Eye (tissue), 1 donor: ENCODE data around the gene SH3BP2.
"Not testable (repeated sequence)": the region's sequence is repeated elsewhere in the genome, so short reads cannot be mapped to it uniquely, and the experiment has no call there.

Experiments used
- DNase-seq: peaks from one replicate; pipeline ENCODE4 v3.0.0-alpha.2; 2015

SH3BP2 gene

DNA sequence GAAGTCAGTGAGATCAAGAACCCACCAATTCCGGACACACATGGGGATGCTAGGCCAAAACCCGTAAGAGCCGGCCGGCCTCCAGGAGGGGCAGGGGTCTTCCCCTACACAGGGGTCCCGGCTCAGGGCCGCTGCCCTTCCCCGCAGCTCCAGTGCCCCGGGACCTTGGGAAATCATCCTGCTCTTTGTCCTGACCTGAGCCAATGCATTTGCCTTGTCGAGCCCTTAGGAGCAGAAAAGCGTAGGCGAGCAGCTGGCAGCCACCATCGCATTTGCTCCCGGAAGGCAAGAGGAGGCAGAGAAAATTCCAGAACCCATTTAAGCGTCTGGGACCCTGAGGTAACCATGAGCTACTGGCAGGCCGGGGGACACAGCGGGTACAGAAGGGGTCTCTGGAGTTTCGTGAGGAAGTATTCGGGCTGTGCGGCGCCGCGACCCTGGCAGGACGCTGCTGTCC, 29.3 kb upstream of the SH3BP2 start:
- DNase-seq, result no peak

DNA sequence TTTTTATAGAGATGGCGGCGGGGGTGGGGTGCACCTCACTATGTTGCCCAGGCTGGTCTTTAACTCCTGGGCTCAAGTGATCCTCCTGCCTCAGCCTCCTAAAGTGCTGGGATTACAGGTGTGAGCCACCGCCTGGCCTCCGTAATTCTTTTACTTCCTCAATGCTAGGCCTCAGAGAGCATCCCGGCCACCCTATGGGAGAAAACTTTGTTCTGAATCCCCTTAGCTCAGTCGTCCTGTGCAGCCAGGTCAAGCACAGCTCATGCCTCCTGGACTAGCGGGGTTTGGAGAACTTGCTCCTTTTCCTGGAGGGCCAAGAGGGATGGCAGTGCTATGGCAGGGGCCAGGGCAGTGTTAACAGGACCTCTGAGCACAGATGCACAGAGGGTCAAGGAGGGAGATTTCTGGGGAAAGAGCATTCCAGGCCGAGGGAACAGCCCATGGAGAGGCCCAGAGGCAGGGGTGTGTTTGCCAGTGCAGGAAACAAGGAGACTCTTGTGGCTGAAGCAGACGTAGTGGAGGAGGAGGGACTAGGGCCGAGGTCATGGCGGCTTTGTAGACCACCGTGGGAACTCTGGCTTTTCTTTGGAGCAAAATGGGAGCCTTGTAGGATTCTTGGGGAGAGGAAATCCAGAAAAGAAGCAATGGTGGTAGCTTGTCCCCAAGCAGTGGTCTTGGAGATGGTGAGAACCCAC, 26.9 kb upstream of the SH3BP2 start:
- DNase-seq, result no peak

DNA sequence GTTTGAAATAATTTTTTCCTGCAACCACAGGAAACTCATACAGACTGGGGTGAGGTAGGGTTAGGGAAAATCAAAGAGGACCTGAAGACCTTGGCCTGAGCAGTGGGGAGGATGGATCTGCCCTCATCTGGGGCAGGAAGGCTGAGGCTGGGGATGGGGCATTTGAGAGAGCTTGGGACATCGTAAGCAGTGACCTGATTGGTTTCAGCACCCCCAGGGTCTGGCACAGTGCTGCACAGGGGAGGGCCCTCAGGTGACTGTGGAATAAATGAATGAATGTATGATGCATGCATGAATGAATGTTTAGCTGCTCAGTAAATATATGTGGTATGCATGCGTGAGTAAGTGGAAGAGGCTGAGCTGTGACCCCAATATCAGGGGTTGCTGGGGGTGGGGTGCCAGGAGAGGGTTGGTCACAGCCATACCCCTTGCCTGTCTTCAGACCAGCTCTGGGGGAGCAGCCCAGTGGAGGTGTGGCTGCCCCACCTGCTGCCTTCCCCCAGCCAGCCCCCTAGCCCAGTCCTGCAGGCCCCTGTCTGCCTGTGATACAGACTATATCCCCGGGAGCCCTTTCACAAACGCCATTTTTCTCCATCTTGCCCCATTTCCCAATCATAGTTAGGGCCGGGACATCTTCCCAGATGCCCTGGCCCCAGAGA, 25.7 kb upstream of the SH3BP2 start:
- DNase-seq, result no peak

DNA sequence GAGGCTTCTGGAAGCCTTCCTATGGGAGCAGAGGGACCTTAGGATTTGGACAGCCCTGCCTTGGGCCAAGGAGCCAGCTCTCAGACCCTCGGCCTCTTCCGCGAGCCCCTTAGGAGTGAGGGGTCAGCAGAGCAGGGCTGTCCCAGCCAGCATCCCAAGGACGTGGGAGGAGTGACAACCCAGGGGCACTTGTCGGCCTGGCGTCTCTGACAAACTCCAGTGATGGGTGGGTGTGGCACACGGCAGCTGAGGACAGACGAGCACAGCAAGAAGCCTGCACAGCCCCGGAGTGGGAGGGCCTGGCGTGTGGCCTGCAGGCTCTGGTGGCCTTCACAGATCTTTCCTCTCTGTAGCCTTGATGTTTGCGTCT, 25.2 kb upstream of the SH3BP2 start:
- DNase-seq, result no peak

DNA sequence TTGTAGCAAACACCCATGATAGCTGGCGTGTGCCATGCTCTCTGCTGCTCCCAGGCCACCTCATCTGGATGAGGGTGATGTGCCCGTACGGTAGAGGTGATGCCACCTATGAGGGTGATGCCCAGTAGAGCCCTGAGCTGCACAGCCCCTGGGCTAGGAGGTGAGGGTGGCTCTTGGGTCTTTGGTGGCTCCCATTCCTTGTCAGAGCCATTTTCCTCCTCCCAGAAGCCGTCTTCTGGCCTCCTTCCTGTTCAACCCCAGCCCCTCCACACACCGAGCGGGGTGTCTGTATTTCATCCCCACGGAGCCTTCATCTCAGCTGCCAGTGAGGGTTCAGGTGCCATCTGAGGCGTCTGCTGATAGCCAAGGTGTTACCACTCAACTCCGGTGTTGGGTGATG, 24.8 kb upstream of the SH3BP2 start:
- no peak for DNase-seq

DNA sequence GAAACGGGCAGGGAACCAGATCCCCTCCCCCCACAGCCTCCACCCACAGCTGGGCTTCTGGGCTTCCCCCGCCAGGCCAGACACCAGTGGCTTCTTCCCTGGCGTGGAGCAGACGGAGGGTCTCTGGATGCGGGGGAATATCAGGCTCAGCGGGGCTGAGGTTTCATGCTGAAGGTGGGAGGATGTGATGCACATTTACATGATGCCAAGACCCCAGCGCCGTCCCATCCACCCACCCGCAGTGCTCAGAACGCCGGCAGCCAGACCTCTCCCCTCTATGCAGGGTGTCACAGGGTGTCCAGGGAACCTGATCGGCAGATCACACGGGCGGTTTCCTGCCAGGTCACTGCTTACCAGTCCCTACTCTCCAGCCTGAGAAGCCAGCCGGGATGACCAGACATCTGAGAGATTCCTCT, 24.0 kb upstream of the SH3BP2 start:
- DNase-seq, result no peak

DNA sequence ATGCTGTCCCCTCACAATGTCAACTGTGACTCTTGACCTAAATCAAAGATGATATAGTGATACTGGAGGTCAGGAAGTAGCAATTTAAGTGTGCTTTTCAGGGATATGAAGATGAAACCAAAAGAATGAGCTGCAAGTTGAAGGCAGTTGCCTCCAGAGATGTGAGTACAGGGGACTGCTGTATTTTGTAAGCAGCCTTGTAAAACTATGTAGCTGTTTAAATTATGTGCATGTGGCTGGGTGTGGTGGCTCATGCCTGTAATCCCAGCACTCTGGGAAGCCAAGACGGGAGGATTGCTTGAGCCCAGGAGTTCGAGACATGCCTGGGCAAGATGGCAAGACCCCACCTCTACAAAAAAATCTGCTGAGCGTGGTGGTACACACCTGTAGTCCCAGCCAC, 21.6 kb upstream of the SH3BP2 start:
- no peak for DNase-seq

DNA sequence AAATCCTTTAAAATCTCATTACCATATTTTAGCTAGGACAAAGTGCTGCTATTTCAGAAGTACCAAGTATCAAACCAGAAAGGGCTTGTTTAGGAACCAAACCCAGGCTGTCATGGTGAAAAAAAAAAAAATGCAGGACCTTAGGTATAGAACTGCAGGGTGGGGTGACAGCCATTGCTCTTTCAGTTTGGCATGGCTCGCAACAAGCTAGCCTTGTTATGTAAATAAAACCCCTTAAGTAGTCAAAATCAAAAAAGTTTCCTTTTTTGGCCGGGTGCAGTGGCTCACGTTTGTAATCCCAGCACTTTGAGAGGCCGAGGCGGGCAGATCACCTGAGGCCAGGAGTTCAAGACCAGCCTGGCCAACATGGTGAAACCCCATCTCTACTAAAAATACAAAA, 12.2 kb upstream of the SH3BP2 start:
- DNase-seq, result not testable (repeated sequence)

DNA sequence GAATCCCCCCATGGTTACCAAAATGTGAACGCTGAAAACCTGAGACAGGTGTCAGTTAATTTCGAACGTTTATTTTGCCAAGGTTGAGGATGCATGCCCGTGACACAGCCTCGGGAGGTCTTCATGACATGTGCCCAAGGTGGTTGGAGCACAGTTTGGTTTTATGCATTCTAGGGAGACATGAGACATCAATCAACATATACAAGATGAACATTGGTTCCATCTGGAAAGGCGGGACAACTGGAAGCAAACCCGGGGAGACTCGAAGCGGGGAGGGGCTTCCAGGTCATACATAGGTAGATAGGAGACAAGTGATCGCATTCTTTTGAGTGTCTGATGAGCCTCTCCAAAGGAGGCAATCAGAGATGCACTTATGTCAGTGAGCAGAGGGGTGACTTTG, 11.0 kb upstream of the SH3BP2 start:
- DNase-seq, result no peak

DNA sequence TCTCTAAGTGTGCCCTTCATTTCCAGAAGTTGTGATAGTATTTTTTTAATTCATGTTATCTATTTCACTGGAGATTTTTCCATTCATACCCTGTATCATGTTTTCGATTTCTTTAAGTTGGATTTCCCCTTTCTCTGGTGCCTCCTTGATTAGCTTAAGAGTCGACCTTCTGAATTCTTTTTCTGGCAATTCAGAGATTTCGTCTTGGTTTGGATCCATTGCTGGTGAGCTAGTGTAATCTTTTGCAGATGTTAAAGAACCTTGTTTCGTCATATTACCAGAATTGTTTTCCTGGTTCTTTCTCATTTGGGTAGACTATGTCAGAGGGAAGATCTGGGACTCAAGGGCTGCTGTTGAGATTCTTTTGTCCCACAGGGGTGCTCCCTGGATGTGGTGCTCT, 9.1 kb upstream of the SH3BP2 start:
- no peak for DNase-seq

DNA sequence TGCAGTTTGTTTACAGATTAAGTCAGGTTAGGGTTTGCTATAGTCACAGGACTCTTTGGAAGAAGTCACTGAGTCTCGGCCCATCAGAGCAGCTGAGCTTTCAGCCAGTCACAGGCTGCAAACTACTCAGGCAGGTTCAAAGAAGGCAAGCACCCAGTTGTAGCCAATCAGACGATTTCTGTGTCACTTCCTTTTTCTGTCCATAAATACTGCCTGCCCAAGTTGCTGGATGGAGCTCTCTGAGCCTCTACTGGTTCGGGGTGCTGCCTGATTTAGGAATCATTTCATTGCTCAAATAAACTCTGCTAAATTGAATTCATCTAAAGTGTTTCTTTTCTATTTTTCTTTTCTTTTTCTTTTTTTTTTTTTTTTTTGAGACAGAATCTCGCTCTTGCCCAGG, 7.3 kb upstream of the SH3BP2 start:
- no peak for DNase-seq

DNA sequence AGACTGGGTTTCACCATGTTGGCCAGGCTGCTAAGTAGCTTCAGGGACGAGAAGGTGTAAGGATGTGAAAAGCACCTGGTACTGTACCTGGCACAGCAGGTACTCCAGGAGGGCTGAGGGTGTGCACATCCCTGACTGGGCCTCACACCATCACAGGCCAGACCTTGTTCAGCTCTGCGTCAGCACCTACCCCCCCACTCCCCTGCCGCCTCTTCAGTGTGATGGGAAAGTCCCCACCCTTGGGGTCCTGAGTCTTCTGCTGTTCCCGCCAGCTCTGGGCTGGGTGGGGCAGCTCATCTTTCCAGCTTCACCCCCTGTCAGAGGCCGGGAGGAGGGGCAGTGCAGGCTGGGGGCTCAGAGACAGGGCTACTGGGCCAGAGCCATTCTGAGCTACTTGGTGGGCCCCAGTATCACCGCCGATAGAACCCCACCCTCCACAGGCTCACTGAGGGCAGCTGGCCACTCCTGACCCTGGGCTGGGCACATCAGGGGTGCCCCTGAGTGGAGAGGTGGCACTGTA, 6.7 kb upstream of the SH3BP2 start:
- DNase-seq, result no peak

DNA sequence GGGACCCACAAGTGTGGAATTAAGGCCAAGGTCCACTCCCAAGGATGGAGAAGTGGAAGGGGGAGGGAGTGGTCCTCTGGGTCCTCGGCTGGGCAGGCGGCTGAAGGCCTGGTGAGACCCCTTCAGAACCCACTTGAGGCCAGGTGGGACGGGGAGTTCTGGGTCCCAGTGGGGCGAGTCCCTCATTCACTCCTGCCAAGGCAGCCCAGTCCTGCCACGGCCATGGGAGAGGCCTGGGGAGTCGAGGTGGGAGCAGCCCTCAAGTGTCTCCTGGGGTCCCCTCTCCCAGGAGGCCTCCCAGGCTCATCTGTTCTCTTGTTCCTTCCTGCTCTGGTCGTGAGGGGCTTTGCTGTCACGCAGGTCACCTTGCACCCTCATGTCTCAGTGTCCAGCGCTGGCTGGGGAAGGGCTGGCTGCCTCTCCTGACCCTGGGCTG, 6.1 kb upstream of the SH3BP2 start:
- no peak for DNase-seq

DNA sequence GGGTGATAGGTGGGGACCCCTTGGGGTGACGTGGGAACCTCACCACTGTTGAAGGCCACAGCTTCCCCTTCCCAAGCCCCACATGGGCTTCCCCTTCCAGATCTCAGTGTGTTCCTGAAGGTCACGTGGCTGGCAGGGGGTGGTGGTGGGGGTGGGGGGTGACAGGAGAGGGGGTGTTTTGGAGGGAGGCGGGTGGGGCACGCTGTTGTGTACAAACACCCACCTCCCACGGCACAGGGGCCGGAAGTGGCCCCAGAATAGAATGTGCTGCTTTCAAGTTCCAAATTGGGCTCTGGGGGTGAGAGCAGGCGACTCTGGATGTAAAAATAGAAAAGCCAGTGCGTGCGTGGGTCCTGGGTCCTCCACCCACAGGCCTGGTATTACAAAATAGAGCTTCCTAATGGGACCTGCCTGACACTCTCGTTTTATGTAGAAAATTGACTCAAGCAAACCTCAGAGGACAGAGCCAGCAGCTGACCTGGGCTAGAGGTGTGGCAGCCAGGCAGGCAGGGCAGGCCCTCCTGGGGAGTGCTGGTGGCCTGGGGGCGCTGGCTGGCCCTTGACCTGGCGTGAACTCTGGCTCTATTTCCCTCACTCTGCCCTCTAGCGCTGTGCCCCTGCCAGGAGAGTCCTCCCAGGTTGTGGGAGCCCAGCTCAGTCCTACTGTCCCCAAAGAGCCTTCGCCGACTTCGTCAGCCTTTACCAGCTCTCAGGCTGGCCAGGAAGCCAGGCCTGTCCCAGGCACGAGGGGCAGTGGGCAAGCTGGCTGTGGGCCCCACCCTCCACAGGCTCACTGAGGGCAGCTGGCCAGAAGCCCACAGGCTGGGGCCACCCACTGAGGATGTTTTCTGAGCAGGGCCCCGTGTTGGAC, 5.4 kb upstream of the SH3BP2 start:
- DNase-seq, result no peak

DNA sequence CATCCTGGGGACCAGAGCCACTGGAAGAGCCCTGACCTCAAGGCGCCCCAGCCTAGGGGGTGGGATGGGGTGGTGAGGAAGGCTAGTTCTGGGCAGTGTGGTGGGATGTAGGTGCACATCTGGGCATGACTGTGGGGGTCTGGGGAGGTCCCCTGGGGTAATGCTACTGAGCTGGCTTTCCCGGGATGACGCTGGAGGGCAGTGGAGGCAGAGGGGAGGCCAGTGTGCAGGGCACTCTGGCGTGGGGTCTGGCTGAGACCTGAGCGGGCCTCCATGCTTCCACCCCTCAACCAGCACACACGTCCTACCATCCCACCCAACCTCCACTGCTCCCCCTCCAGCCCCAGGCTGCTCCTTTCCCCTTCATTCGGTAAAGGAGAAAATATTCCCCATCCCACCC, 4.8 kb upstream of the SH3BP2 start:
- DNase-seq, result no peak

DNA sequence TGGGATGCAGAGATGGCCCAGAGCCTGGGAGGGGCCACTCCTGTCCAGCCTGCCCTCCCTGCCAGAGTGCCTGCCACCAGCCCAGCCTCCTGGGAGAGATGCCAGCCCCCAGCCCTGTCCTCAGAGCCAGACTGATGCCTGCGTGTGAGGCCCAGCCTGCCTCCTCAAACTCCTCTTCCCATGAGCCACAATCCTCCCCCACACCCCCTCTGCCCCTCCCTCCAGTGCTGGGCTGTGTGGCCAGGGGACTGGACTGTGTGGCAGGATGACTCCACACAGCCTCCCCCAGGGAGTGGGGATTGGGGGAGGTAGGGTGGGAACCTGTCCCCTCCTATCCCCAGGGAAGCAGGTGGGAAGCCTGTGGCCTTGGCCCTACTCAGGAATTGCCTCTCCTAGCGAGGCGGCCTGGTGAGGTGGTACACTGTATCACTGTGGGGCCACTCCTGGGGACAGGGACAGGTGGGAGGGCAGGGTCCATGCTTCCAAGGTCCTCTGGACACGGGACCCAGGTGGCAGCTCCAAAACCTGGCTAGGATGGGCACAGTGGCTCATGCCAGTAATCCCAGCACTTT, 4.3 kb upstream of the SH3BP2 start:
- DNase-seq, result no peak

DNA sequence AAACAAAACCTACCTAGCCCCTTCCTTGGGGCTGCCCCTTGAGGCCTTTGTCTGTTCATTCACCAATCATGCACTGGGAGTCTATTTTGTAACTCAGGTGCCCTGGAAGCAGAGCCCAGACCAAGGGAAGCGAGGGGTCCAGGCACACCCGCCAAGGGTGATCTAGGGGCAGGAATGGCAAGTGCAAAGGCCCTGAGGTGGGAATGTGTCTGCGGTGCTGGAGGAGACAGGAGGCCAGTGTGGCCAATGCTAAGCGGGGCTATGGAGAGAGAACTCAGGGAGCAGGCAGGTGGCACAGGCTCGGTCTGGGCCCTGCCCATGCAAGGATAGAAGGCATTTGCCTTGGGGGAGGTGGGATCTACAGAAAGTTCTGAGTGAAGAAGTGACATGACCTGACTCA, 3.5 kb upstream of the SH3BP2 start:
- no peak for DNase-seq

DNA sequence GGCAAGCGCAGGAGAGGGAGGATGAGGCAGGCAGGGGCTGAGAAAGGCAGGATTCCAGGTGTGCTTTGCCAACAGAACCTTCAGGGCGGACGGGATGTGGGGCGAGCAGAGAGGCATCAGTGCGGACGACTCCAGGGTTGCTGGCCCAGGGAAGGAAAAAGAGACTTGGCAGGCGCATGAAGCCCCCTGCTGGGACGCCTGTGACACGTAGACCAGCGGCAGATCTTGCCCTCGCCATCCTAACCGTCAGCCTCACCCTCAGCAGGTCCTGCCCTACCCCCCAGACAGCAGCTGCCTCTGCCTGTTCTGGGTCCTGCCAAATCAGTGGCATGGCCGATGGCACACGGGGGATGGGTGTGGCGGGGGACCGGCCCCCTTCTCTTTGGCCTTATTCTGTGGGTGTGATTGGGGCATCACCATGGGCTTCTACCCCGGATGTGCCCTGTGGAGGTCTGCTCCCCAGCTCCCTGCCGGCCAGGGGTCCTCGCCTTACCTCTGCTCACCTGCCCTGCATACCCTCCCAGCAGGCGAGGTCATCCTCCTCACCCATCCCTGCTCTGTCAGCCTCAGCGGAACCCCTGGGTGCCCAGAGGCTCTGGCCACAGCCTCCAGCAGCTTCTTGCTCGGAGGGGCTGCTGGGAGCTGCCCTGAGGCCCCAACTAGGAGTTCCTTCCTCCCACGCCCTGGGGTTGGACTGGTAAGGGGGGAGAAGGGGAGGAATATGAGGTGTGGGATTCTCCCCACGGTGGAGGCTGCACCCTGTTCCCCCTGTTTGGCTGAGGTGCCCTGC, 2.9 kb upstream of the SH3BP2 start:
- DNase-seq, result no peak

DNA sequence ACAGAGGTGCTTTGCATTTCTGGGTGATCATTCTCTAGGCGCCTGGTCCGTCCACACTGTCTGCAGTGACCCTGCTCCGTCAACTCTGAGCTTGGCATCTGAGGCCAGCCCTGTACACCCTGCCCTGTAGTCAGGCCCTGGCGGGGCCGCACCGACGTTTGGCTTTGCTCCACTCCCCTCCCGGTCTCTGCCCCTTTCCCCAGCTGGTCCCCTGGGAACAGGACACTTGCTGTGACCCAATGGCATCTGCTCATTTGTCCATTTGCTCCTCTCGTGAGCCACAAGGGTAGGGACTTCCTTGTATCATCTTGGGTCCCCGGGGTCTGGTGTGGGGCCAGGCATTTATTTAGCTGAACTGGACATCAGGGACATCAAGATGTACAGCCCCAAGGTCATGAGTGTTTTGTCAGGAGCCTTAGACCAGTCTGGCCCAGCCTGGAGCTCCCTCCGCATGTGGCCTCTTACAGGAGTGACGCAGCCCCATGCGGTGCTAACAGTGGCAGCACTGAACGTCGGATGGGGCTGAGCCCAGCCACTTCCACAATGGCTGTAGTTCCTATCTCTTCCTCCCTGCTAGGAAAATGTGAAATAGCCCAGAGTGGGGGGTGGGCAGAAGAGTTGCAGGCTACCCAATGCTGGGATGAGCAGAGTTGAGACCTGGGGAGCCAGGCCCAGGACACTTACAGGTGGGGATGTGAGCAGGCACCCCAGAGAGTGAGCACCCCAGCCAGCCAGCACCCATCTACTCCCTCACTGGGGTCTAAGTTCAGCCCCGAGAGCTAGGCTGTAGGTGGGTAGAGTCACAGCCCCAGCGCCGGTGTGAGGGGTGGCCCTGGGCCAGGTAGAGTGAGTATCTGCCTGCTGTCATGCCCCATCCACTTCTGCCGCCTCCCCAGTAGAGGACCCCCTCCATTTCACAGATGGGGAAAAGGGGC, 2.0 kb upstream of the SH3BP2 start:
- DNase-seq, result no peak

DNA sequence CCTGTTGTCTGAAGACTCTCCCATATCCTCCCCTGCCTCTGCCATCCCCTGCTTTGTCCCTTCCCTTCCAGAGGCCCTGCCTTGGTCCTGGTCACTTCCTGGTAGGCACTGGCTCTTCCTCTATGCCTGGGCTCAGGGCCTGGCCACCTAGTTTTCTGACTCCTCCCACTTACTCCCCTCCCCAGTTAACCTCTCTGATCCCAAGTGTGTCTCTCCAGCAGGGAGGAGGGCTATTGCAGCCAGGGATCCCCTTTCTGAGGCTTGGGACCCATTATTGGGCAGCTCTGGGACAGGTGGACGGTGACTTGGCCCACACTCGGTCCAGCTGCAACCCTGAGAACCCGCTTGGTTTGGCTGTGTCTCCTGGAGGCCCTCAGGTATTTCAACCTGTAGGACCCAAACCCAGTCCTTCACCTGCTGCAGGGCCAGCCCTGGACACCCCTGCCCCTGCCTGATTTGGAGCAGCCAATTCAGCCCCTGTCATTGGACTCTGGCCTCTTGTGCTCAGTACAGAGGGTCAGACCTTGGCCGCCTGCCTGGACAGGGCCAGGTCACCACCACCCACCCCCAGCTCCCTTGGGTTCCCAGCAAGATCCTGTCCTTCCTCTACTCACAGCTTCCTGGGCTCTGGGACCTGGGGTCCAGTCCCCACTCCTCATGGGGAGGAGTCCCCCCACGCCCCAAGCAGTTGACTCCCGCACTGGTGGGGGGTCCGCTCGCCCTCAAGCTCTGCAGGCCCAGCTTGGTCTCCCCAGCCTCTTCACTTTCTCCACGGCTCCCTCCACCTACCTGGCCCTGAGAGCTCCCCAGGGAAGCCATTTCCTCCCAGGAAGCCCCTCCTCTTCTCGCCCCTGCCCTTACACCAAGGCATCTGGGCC, 1.1 kb upstream of the SH3BP2 start:
- DNase-seq, result no peak
